SK-N-MC (cell line): ENCODE data around the gene TRIM46.
"Not testable (repeated sequence)": the region's sequence is repeated elsewhere in the genome, so short reads cannot be mapped to it uniquely, and the experiment has no call there.

Experiments
- EZH2 ChIP-seq: fragments of 200-600 bp; sonication (generic); IDR thresholded peaks from one replicate; pipeline ENCODE4 v1.6.1; 2017; ENCODE audit warnings: antibody characterized with exemption
- POLR2AphosphoS5 ChIP-seq: IDR thresholded peaks from 2 replicates; pipeline ENCODE4 v1.6.1; 2012; ENCODE audit warnings: mild to moderate bottlenecking, low read depth, low read length, borderline replicate concordance

- not testable (repeated sequence) for TF ChIP-seq EZH2, POLR2AphosphoS5
These were observed 41.1 kb downstream of the TRIM46 start for GRCh38 chr1:155214702-155215101.
